KBM-7 (cell line): Measurements from ENCODE around the gene GAGE12C.
"Not testable (repeated sequence)": the region's sequence is repeated elsewhere in the genome, so short reads cannot be mapped to it uniquely, and the experiment has no call there.

Experiments used
- DNase-seq: peaks from one replicate; pipeline ENCODE4 v3.0.0-alpha.2; 2015
- in situ Hi-C: fragments of 300-500 bp; cut with MboI; formaldehyde crosslinking; loops from 2 replicates; pipeline ENCODE4 v1.14.3; 2020; ENCODE audit warnings: low sequenced_read_pairs, low pct_unique_long_range_greater_than_20kb, mixed read lengths

Gene GAGE12C

GRCh38 chrX:49531877-49532276 is at the start of gene GAGE12C:
Gene GAGE12C, plus strand, starts transcription at chrX:49532177. Its CDS starts 1,155 bp downstream, at chrX:49533332.
- DNase-seq, in situ Hi-C loops: not testable (repeated sequence)

DNA sequence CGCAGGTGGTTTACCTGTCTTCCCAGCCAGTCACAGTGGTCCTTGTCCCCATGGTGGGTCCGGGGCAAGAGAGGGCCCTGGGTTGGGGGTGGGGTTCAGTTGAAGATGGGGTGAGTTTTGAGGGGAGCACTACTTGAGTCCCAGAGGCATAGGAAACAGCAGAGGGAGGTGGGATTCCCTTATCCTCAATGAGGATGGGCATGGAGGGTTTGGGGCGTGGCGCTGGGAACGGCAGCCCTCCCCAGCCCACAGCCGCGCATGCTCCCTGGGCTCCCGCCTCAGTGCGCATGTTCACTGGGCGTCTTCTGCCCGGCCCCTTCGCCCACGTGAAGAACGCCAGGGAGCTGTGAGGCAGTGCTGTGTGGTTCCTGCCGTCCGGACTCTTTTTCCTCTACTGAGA is 9.5 kb downstream of the GAGE12C start, which contains the start of gene GAGE12D:
GAGE12D (plus strand) TSS at position 301 of the 400 bp plus-strand sequence. CDS start 1,155 bp downstream, outside the sequence.
- in situ Hi-C loops, DNase-seq: not testable (repeated sequence)

- DNase-seq, in situ Hi-C loops: not testable (repeated sequence)
Observed at GRCh38 chrX:49550989-49551388, 19.0 kb downstream of the GAGE12C start, which contains the start of gene GAGE12E. Gene GAGE12E, plus strand, starts transcription at chrX:49551289. Its CDS starts 1,155 bp downstream, at chrX:49552444.

- DNase-seq, in situ Hi-C loops: not testable (repeated sequence)
Observed at GRCh38 chrX:49560542-49560941, 28.6 kb downstream of the GAGE12C start, which contains the start of gene GAGE12F. Gene GAGE12F, plus strand, starts transcription at chrX:49560842. Its CDS starts 1,155 bp downstream, at chrX:49561997.

- DNase-seq, in situ Hi-C loops: not testable (repeated sequence)
Observed at GRCh38 chrX:49568728-49569127, 36.8 kb downstream of the GAGE12C start.

- DNase-seq, in situ Hi-C loops: not testable (repeated sequence)
Observed at GRCh38 chrX:49569152-49569551, 37.2 kb downstream of the GAGE12C start.

- in situ Hi-C loops = not testable (repeated sequence)
Observed at GRCh38 chrX:49570100-49570499, 38.1 kb downstream of the GAGE12C start, which contains the start of gene GAGE12G. Gene GAGE12G, plus strand, starts transcription at chrX:49570400. Its CDS starts 1,155 bp downstream, at chrX:49571555.

DNA sequence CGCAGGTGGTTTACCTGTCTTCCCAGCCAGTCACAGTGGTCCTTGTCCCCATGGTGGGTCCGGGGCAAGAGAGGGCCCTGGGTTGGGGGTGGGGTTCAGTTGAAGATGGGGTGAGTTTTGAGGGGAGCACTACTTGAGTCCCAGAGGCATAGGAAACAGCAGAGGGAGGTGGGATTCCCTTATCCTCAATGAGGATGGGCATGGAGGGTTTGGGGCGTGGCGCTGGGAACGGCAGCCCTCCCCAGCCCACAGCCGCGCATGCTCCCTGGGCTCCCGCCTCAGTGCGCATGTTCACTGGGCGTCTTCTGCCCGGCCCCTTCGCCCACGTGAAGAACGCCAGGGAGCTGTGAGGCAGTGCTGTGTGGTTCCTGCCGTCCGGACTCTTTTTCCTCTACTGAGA is 47.7 kb downstream of the GAGE12C start, which contains the start of gene GAGE12H:
GAGE12H (plus strand) TSS at position 301 of the 400 bp plus-strand sequence. CDS start 1,155 bp downstream, outside the sequence.
- DNase-seq, in situ Hi-C loops: not testable (repeated sequence)

More at GRCh38 chrX:49570100-49570499, 38.1 kb downstream of the GAGE12C start, which contains the start of gene GAGE12G:
- not testable (repeated sequence) for DNase-seq
